B cell (primary cell): Measurements from ENCODE around the gene TECTA. TPM values are rescaled to one million over a fixed set of nuclear protein-coding genes. Genes with fewer than 3 reads are reported as not detected.

ENCODE experiments used
- ATAC-seq: fragments of 200-7000 bp; cut with Tn5 transposase; one replicate; pipeline ENCODE4 v1.10.0; 2021; ENCODE audit warnings: low read depth, mild to moderate bottlenecking, moderate number of reproducible peaks, moderate library complexity
- CTCF ChIA-PET: fragments of 350-600 bp; sonication (Branson Sonifier 250); formaldehyde crosslinking; loops from one replicate; lab custom pipeline; 2021; ENCODE audit warnings: antibody characterized with exemption, inconsistent platforms; lab: Charles Lee
- POLR2A ChIA-PET: fragments of 350-600 bp; sonication (Branson Sonifier 250); formaldehyde crosslinking; loops from one replicate; lab custom pipeline; 2021; ENCODE audit warnings: antibody characterized with exemption; lab: Charles Lee
- DNase-seq: peaks from one replicate; pipeline ENCODE4 v3.0.0; 2013
- H2AFZ ChIP-seq: 2 replicates; pipeline ENCODE4 v1.6.1; 2012; ENCODE audit warnings: mild to moderate bottlenecking, low read depth, low read length; ENCODE audit not compliant: insufficient read depth, poor library complexity, severe bottlenecking
- H3K27ac ChIP-seq, 2 donors: 1 replicate in 1 of 2; 2 replicates in 1 of 2; pipeline ENCODE4 v1.5.1; 2012 to 2013; ENCODE audit warnings: low read length in 2 of 2, mild to moderate bottlenecking in 2 of 2, moderate library complexity in 1 of 2
- H3K27me3 ChIP-seq, 4 experiments: fragments of 200-600 bp in 1 of 4; sonication (generic) in 1 of 4; replicated peaks in 1 of 4; 1 replicate in 2 of 4; 2 replicates in 2 of 4; pipeline versions ENCODE4 v1.6.1 to v1.7.0; 2013 to 2016; ENCODE audit warnings: low read length in 3 of 4, mild to moderate bottlenecking in 2 of 4, mixed read lengths in 1 of 4, moderate library complexity in 1 of 4; ENCODE audit not compliant: insufficient read depth in 4 of 4, control insufficient read depth in 3 of 4; ENCODE audit errors: control extremely low read depth in 1 of 4
- H3K36me3 ChIP-seq, 2 experiments: replicated peaks in 1 of 2; 1 replicate in 1 of 2; 2 replicates in 1 of 2; pipeline versions ENCODE4 v1.6.1 to v1.7.1; 2013; ENCODE audit warnings: low read length in 1 of 2; ENCODE audit not compliant: insufficient read depth in 2 of 2, control insufficient read depth in 1 of 2; ENCODE audit errors: control extremely low read depth in 1 of 2, extremely low read depth in 1 of 2
- H3K4me1 ChIP-seq, 2 donors: fragments of 200-600 bp in 1 of 2; sonication (generic) in 1 of 2; 1 replicate in 1 of 2; 2 replicates in 1 of 2; pipeline versions ENCODE4 v1.5.1 to v1.6.1; 2013 to 2017; ENCODE audit warnings: low read length in 2 of 2; ENCODE audit not compliant: control insufficient read depth in 2 of 2, insufficient read depth in 2 of 2
- H3K4me2 ChIP-seq: replicated peaks from 2 replicates; pipeline ENCODE3; 2012; ENCODE audit warnings: mild to moderate bottlenecking, low read depth, low read length; ENCODE audit not compliant: poor library complexity, severe bottlenecking
- H3K4me3 ChIP-seq, 5 experiments: fragments of 200-600 bp in 1 of 5; sonication (generic) in 1 of 5; 1 replicate in 3 of 5; 2 replicates in 2 of 5; pipeline versions ENCODE4 v1.5.1 to v1.7.0; 2011 to 2016; ENCODE audit warnings: low read length in 4 of 5, mild to moderate bottlenecking in 4 of 5, low read depth in 2 of 5, control low read depth in 1 of 5, moderate library complexity in 1 of 5; ENCODE audit not compliant: insufficient read depth in 1 of 5; ENCODE audit errors: control extremely low read depth in 1 of 5, extremely low read depth in 1 of 5
- H3K79me2 ChIP-seq: fragments of 200-600 bp; sonication (generic); one replicate; pipeline ENCODE4 v1.6.0; 2016; ENCODE audit warnings: low read length; ENCODE audit not compliant: control insufficient read depth, insufficient read depth
- H3K9ac ChIP-seq: fragments of 200-600 bp; sonication (generic); 2 replicates; pipeline ENCODE4 v1.6.1; 2017; ENCODE audit warnings: mild to moderate bottlenecking, low read length, moderate library complexity
- H3K9me3 ChIP-seq, 3 donors: one replicate each; pipeline versions ENCODE4 v1.6.1 to v1.7.1; 2013; ENCODE audit warnings: low read length in 2 of 3; ENCODE audit not compliant: control insufficient read depth in 2 of 3, insufficient read depth in 1 of 3; ENCODE audit errors: control extremely low read depth in 1 of 3
- H4K20me1 ChIP-seq: 2 replicates; pipeline ENCODE4 v1.6.0; 2012; ENCODE audit warnings: mild to moderate bottlenecking, low read length; ENCODE audit not compliant: insufficient read depth, control insufficient read depth, poor library complexity, severe bottlenecking
- H3K27ac Mint-ChIP-seq: one replicate; pipeline ENCODE4 v1.8.0; 2021; ENCODE audit warnings: mixed read lengths
- H3K27me3 Mint-ChIP-seq: one replicate; pipeline ENCODE4 v1.8.0; 2021; ENCODE audit warnings: mixed read lengths
- H3K4me1 Mint-ChIP-seq: one replicate; pipeline ENCODE4 v1.8.0; 2021; ENCODE audit warnings: mixed read lengths
- H3K4me3 Mint-ChIP-seq: one replicate; pipeline ENCODE4 v1.8.0; 2021; ENCODE audit warnings: mixed read lengths
- H3K9me3 Mint-ChIP-seq: one replicate; pipeline ENCODE4 v1.8.0; 2022; ENCODE audit warnings: mixed read lengths; ENCODE audit not compliant: insufficient read depth
- EZH2 ChIP-seq: IDR thresholded peaks from 2 replicates; pipeline ENCODE4 v1.6.1; 2012; ENCODE audit warnings: borderline replicate concordance, low read depth, mild to moderate bottlenecking, moderate library complexity, low read length; ENCODE audit not compliant: insufficient read depth, poor library complexity, severe bottlenecking
- WGBS: methylation state at CpG from one replicate; pipeline ENCODE4 v1.1.5; 2013; ENCODE audit warnings: missing lambda C conversion rate; ENCODE audit not compliant: insufficient coverage; 5-methylcytosine and 5-hydroxymethylcytosine counted together
- intact Hi-C: fragments of 100-400 bp; cut with micrococcal nuclease; formaldehyde crosslinking; loops from one replicate; pipeline ENCODE4 v1.10.0; 2022
- polyA plus RNA-seq: library from polyadenylated mRNA; depleted of rRNA; stranded (reverse); fragments of >200 nt; gene quantifications from 2 replicates; pipeline ENCODE4 v1.2.3, GENCODE V29; 2012
- total RNA-seq, 2 donors: library from RNA; stranded (reverse); fragments of 120-200 nt in 1 of 2; gene quantifications; 1 replicate in 1 of 2; 2 replicates in 1 of 2; pipeline versions ENCODE4 v1.2.3 to v1.2.4, GENCODE V29; 2013 to 2022
- TF ChIP-seq, protein P1 (sequence below): fragments of 200-600 bp; IDR thresholded peaks from one replicate; pipeline ENCODE4 v1.8.0; 2022; ENCODE audit warnings: antibody characterized with exemption, mild to moderate bottlenecking

The TECTA gene
- total and polyA plus RNA-seq, 2 donors (not counting 1 experiment from before 2014, with no cell fraction given) = 0.47 to 0.51 TPM

DNA sequence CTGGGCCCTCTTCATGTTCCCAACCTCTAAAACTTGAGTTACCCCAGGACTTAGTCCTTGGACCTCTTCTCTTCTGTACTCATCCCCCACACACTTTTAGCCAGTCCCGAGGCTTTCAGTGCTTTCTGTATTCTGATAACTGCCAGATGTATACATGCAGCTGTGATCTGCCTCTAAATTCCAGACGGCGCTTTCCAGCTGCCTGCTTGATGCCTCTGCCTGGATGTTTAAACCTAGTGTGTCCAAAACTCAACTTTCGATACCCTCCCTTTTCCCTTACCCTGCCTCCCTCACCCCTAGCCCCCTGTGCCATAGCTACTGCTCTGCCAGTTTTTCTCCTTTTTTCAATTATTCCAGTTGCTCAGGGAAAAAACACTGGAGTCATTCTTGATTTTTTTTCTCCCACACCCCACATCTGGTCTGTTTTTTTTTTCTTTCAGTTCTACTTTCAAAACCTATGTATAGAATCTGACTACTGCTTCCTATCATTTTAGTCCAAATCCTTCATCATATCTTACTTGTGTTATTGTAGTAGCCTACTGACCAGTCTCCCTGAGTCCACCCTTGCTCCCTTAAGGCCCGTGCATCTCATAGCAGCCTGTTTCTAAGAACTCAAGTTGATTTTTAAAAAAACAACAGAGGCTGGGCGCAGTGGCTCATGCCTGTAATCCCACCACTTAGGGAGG, 32.9 kb upstream of the TECTA start:
- Histone ChIP-seq H3K9me3 (no peaks in the 10 kb centered on the region), H3K4me2 (no peak overlapping the region), H3K36me3 (peaks cover 6 to 16% of the 10 kb centered on the region in 2 experiments), H4K20me1 (no peaks in the 10 kb centered on the region), H3K79me2 (no peaks in the 10 kb centered on the region), H3K9ac (no peak overlapping the region), H2AFZ (no peak overlapping the region), H3K4me1 (no peaks in the 10 kb centered on the region), H3K27me3 (no peaks in the 10 kb centered on the region), H3K27ac (no peak overlapping the region), H3K4me3 (no peak overlapping the region)
- peaks cover 10% of the 10 kb centered on the region for H3K4me1 Mint-ChIP-seq
- no peaks in the 10 kb centered on the region for H3K27me3 Mint-ChIP-seq
- no peak overlapping the region for H3K27ac Mint-ChIP-seq
- 97% methylated on average over 6 of the region's 6 CpGs for WGBS
- ChIA-PET CTCF (no interaction called here), POLR2A (no interaction called here)
- ATAC-seq (no peak), DNase-seq (no peak)
- TF ChIP-seq, protein P1, sequence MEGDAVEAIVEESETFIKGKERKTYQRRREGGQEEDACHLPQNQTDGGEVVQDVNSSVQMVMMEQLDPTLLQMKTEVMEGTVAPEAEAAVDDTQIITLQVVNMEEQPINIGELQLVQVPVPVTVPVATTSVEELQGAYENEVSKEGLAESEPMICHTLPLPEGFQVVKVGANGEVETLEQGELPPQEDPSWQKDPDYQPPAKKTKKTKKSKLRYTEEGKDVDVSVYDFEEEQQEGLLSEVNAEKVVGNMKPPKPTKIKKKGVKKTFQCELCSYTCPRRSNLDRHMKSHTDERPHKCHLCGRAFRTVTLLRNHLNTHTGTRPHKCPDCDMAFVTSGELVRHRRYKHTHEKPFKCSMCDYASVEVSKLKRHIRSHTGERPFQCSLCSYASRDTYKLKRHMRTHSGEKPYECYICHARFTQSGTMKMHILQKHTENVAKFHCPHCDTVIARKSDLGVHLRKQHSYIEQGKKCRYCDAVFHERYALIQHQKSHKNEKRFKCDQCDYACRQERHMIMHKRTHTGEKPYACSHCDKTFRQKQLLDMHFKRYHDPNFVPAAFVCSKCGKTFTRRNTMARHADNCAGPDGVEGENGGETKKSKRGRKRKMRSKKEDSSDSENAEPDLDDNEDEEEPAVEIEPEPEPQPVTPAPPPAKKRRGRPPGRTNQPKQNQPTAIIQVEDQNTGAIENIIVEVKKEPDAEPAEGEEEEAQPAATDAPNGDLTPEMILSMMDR = no peak
- no peak for TF ChIP-seq EZH2
- H3K9me3 Mint-ChIP-seq = no peaks in the 10 kb centered on the region
- intact Hi-C loops = no loop called here
- H3K4me3 Mint-ChIP-seq = no peak overlapping the region

DNA sequence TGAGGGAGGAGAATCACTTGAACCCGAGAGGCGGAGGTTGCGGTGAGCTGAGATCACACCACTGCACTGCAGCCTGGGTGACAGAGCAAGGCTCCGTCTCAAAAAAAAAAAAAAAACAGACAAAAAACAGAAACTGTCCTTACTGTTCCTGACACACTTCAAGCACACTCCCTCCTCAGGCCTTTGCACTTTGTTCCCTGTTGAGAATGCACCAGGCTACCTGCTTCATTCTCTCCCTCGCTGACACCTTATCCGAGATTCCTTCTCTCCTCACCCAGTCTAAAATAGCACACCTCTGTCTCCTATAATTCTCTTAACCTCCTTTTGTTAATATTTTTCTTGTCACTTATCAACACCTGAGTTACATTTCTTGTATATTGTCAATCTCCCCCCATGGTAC, 32.3 kb upstream of the TECTA start:
- Mint-ChIP-seq H3K27me3 (no peaks in the 10 kb centered on the region), H3K4me1 (peaks cover 10% of the 10 kb centered on the region), H3K4me3 (no peak overlapping the region), H3K9me3 (no peaks in the 10 kb centered on the region), H3K27ac (no peak overlapping the region)
- no peak overlapping the region for H3K4me3 ChIP-seq
- H3K36me3 ChIP-seq = peaks cover 6 to 16% of the 10 kb centered on the region in 2 experiments
- no peaks in the 10 kb centered on the region for H3K79me2 ChIP-seq
- no peaks in the 10 kb centered on the region for H3K4me1 ChIP-seq
- CTCF ChIA-PET = no interaction called here
- WGBS = 100% methylated on average over 5 of the region's 6 CpGs
- TF ChIP-seq, protein P1 = no peak
- TF ChIP-seq EZH2 = no peak
- H3K27ac ChIP-seq = no peak overlapping the region
- DNase-seq = no peak
- POLR2A ChIA-PET = no interaction called here
- H3K9me3 ChIP-seq = no peaks in the 10 kb centered on the region
- H3K9ac ChIP-seq = no peak overlapping the region
- H3K27me3 ChIP-seq = no peaks in the 10 kb centered on the region
- no peak overlapping the region for H3K4me2 ChIP-seq
- intact Hi-C loops = no loop called here
- H4K20me1 ChIP-seq = no peaks in the 10 kb centered on the region
- no peak for ATAC-seq
- H2AFZ ChIP-seq = no peak overlapping the region
